ENCODE data around the gene RANBP17. TPM values are rescaled to one million over a fixed set of nuclear protein-coding genes. Genes with fewer than 3 reads are reported as not detected.
"Not testable (repeated sequence)": the region's sequence is repeated elsewhere in the genome, so short reads cannot be mapped to it uniquely, and the experiment has no call there.

The RANBP17 gene
- total RNA-seq, 2 experiments from 2014 or later: not detected

DNA sequence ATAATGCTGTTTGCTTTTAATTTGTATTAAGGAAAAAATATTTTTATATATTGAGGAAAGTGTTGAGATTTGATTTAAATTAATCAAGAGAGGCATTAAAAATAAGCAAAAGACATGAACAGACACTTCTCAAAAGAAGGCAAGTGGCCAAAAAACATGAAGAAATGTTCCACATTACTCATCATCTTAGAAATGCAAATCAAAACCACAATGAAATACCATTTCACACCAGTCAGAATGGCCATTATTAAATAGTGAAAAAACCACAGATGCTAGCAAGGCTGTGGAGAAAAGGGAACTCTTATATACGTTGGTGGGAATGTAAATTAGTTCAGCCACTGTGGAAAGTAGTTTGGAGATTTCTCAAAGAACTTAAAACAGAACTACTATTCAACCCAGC is 45.9 kb downstream of the RANBP17 start:
- ChIA-PET POLR2A (no interaction called here), CTCF (no interaction called here)
- ATAC-seq: no peak
- H3K4me1 Mint-ChIP-seq: no peaks in the 10 kb centered on the region
- intact Hi-C loops (cut with DNase I, micrococcal nuclease): no loop called here
- no peaks in the 10 kb centered on the region for H3K9me3 Mint-ChIP-seq (ENCODE audit: low read depth)
- H3K27ac Mint-ChIP-seq: no peak overlapping the region
- DNase-seq: no peak
- no peaks in the 10 kb centered on the region for H3K36me3 Mint-ChIP-seq (ENCODE audit: low read depth)
- no peak overlapping the region for H3K4me3 Mint-ChIP-seq
- H3K27me3 Mint-ChIP-seq: peaks cover 6% of the 10 kb centered on the region

DNA sequence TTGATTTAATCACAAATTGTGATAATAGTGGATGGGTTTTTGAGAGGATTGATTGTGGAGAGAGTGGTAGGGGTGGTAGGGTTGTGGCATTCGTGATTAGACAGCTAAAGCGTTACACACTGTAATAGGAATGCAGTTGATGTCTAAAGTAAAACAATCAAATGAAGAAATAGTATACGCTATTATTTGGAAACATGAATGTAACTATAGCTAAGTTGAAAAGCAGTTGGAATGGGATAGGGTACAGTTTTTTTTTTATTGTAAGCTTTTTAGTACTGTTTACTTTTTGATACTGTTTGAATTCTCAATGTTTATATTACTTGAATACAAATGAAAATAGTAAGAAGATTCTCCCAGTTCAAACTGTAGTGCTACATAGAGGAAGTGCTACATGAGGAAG is 51.8 kb downstream of the RANBP17 start:
- no peak overlapping the region for H3K4me3 Mint-ChIP-seq
- no peaks in the 10 kb centered on the region for H3K36me3 Mint-ChIP-seq (ENCODE audit: low read depth)
- no peaks in the 10 kb centered on the region for H3K9me3 Mint-ChIP-seq (ENCODE audit: low read depth)
- POLR2A ChIA-PET: no interaction called here
- no peaks in the 10 kb centered on the region for H3K4me1 Mint-ChIP-seq
- H3K27me3 Mint-ChIP-seq: no peaks in the 10 kb centered on the region
- no peak for ATAC-seq
- H3K27ac Mint-ChIP-seq: no peak overlapping the region
- intact Hi-C loops (cut with DNase I, micrococcal nuclease): no loop called here
- CTCF ChIA-PET: interaction anchor here (0.6 kb wide), 1 partner anchor 164 kb away, joined by 3 read pairs; no protein-coding TSS in a partner anchor
- DNase-seq: no peak

DNA sequence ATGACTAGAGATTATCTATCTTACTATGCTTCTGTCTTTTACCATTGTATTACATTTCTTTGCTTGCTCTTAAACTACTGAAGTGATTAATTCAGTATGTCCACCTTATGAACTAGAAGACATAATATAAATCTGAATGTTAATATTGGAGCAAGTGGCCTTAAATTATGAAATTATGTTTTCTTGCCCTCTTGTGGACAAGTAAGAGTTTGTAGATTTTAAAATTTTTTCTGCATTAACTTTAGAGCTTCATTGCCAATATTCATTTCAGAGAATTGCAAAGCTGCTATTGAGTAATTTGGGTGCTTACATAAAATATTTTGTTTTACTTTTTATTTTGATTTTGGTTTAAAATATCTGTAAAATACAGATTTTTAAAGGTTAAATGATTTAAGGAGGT is 55.3 kb downstream of the RANBP17 start:
- no peak overlapping the region for H3K27ac Mint-ChIP-seq
- H3K27me3 Mint-ChIP-seq: no peaks in the 10 kb centered on the region
- ATAC-seq: no peak
- CTCF ChIA-PET: interaction anchor here (0.6 kb wide), 1 partner anchor 279 kb away, joined by 3 read pairs; no protein-coding TSS in a partner anchor
- POLR2A ChIA-PET: no interaction called here
- no peaks in the 10 kb centered on the region for H3K36me3 Mint-ChIP-seq (ENCODE audit: low read depth)
- intact Hi-C loops (cut with DNase I, micrococcal nuclease): no loop called here
- no peak for DNase-seq
- H3K4me3 Mint-ChIP-seq: no peak overlapping the region
- H3K4me1 Mint-ChIP-seq: no peaks in the 10 kb centered on the region
- H3K9me3 Mint-ChIP-seq (ENCODE audit: low read depth): no peaks in the 10 kb centered on the region

DNA sequence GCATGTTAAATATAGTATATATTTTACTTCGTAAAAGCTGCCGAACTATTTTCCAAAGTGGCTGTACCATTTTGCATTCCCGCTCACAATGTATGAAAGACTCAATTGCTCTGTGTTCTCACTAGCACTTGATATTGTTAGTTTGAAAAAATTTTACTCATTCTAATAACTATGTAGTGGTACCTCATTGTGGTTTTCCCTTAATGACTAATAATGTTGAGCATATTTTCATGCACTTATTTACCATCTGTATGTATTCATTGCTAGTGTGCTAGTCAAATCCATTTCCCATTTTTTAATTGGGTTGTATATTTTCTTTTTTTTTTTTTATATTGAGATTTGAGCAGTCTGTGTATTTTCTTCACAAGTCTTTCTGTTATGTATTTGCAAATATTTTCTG is 58.4 kb downstream of the RANBP17 start:
- no peaks in the 10 kb centered on the region for H3K9me3 Mint-ChIP-seq (ENCODE audit: low read depth)
- intact Hi-C loops (cut with DNase I, micrococcal nuclease): no loop called here
- H3K27ac Mint-ChIP-seq: no peak overlapping the region
- H3K27me3 Mint-ChIP-seq: no peaks in the 10 kb centered on the region
- H3K4me3 Mint-ChIP-seq: no peak overlapping the region
- no peaks in the 10 kb centered on the region for H3K4me1 Mint-ChIP-seq
- POLR2A ChIA-PET: no interaction called here
- no peak for ATAC-seq
- CTCF ChIA-PET: no interaction called here
- no peak for DNase-seq
- H3K36me3 Mint-ChIP-seq (ENCODE audit: low read depth): no peaks in the 10 kb centered on the region

DNA sequence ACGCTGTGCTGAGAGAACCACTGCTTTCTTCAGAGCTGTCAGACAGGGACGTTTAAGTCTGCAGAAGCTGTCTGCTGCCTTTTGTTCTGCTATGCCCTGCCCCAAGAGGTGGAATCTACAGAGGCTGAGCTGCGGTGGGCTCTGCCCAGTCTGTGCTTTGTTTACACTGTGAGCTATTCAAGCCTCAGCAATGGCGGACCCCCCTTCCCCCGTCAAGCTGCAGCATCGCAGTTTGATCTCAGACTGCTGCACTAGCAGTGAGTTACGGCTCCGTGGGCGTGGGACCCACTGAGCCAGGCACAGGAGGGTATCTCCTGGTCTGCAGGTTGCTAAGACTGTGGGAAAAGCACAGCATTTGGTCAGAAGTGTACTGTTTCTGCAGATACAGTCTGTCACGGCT is 60.5 kb downstream of the RANBP17 start:
- ATAC-seq; H3K36me3 Mint-ChIP-seq (ENCODE audit: low read depth); POLR2A ChIA-PET; DNase-seq; H3K4me1 Mint-ChIP-seq; H3K4me3 Mint-ChIP-seq; H3K27me3 Mint-ChIP-seq; H3K9me3 Mint-ChIP-seq (ENCODE audit: low read depth); H3K27ac Mint-ChIP-seq; intact Hi-C loops (cut with DNase I, micrococcal nuclease): not testable (repeated sequence)
- CTCF ChIA-PET: interaction anchor here (0.6 kb wide), 1 partner anchor 33 kb away, joined by 3 read pairs; no protein-coding TSS in a partner anchor

DNA sequence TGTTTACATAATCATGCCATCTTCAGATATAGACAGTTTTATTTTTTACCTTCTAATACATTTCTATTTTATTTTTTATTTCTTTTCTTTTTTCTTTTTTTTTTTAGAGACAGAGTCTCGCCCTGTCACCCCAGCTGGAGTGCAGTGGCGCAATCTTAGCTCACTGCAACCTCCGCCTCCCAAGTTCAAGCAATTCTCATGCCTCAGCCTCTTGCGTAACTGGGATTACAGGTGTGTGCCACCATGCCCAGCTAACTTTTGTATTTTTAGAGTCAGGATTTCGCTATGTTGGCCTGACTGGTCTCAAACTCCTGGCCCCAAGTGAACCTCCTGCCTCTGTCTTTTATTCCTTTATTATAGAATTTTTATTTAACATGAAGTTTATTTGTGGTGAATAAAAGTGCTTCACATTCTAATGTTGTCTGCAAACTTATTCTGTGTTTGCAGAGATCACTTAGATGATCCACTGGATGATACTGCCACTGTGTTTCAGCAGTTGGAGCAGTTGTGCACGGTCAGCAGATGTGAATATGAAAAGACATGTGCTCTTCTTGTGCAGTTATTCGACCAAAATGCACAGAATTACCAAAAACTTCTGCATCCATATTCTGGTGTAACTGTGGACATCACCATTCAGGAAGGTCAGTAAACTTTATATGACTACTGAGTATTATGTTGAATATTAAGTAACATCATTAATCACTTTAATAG is 62.2 kb downstream of the RANBP17 start:
- Mint-ChIP-seq H3K27ac (no peak overlapping the region), H3K4me1 (no peaks in the 10 kb centered on the region), H3K27me3 (no peaks in the 10 kb centered on the region), H3K36me3 (ENCODE audit: low read depth) (no peaks in the 10 kb centered on the region), H3K9me3 (ENCODE audit: low read depth) (no peaks in the 10 kb centered on the region), H3K4me3 (no peak overlapping the region)
- ChIA-PET CTCF (no interaction called here), POLR2A (no interaction called here)
- ATAC-seq (no peak), DNase-seq (no peak)
- intact Hi-C loops (cut with DNase I, micrococcal nuclease): no loop called here

DNA sequence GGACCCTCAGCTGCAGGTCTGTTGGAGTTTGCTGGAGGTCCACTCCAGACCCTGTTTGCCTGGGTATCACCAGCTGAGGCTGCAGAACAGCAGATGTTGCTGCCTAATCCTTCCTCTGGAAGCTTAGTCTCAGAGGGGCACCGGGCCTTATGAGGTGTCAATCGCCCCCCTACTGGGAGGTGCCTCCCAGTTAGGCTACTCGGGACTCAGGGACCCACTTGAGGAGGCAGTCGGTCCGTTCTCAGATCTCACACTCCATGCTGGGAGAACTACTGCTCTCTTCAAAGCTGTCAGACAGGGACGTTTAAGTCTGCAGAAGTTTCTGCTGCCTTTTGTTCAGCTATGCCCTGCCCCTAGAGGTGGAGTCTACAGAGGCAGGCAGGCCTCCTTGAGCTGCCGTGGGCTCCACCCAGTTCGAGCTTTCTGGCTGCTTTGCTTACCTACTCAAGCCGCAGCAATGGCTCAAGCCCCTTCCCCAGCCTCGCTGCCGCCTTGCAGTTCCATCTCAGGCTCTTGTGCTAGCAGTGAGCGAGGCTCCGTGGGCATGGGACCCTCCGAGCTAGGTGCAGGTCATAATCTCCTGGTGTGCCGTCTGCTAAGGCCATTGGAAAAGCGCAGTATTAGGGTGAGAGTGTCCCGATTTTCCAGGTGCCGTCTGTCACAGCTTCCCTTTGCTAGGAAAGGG is 73.9 kb downstream of the RANBP17 start:
- H3K27ac Mint-ChIP-seq, CTCF ChIA-PET, H3K4me3 Mint-ChIP-seq: not testable (repeated sequence)

DNA sequence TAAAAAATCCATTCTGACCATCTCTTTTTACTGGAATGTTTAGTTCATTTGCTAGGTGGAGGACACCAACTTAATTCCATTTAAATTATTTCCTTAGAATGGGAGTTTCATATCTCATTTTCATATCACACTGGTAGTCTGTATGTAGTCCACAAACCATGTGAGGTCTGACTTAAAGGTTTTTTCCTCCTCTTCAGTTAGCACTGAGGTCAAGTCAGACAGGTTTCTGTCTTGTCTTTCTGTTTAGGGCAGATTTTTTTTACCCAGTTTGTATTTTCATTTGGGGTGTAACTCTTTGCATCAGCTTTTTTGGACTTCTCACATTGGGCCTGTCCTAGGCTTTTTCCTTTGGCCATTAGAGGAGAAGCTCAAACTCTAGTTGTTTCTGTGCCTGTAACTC is 75.3 kb downstream of the RANBP17 start:
- Mint-ChIP-seq H3K27me3 (peaks cover 7% of the 10 kb centered on the region), H3K27ac (no peak overlapping the region), H3K4me1 (no peaks in the 10 kb centered on the region), H3K9me3 (ENCODE audit: low read depth) (peaks cover 2% of the 10 kb centered on the region), H3K4me3 (no peak overlapping the region), H3K36me3 (ENCODE audit: low read depth) (no peaks in the 10 kb centered on the region)
- ChIA-PET POLR2A (no interaction called here), CTCF (no interaction called here)
- ATAC-seq (no peak), DNase-seq (no peak)
- intact Hi-C loops (cut with DNase I, micrococcal nuclease): no loop called here

More for the DNA sequence above, 73.9 kb downstream of the RANBP17 start:
- DNase-seq; ATAC-seq; H3K4me1 Mint-ChIP-seq; POLR2A ChIA-PET; H3K27me3 Mint-ChIP-seq; H3K36me3 Mint-ChIP-seq (ENCODE audit: low read depth); H3K9me3 Mint-ChIP-seq (ENCODE audit: low read depth); intact Hi-C loops (cut with DNase I, micrococcal nuclease): not testable (repeated sequence)

DNA sequence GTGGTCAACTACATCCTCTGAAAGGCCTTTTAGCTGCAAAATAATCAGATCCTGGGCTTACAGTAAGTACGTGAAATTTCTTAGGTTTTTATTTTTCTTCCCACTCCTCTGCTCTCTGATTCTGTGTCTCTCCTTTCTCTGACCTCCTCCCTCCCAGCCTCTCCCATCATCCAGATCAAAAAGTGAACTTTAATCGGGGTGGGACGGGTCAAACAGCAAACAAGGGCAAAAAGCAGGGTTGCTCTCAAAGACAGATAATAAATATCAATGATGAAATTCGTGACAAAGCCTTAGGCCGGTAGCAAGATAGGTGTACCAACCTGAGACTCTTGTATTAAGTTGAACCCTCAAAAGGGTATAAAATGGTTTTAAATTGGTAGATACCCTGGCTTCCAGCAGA is 76.1 kb downstream of the RANBP17 start:
- H3K9me3 Mint-ChIP-seq (ENCODE audit: low read depth): peaks cover 2% of the 10 kb centered on the region
- no peaks in the 10 kb centered on the region for H3K4me1 Mint-ChIP-seq
- H3K27ac Mint-ChIP-seq: no peak overlapping the region
- ChIA-PET CTCF (no interaction called here), POLR2A (no interaction called here)
- intact Hi-C loops (cut with DNase I, micrococcal nuclease): no loop called here
- peaks cover 6% of the 10 kb centered on the region for H3K27me3 Mint-ChIP-seq
- no peak for ATAC-seq
- H3K36me3 Mint-ChIP-seq (ENCODE audit: low read depth): no peaks in the 10 kb centered on the region
- no peak overlapping the region for H3K4me3 Mint-ChIP-seq
- no peak for DNase-seq

DNA sequence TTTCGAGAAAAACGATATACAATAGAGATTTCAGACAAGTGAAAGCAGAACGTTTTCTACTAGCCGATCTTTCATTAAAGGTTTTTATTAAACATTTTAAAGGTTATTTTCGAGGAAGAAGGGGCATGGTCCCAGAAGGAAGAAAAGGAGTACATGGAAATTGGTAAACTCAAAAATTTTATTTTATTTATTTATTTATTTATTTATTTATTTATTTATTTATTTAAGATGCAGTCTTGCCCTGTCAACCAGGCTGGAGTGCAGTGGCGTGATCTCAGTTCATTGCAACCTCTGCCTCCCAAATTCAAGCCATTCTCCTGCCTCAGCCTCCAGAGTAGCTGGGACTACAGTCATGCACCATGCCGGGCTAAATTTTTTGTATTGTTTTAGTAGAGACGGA is 77.4 kb downstream of the RANBP17 start:
- H3K4me3 Mint-ChIP-seq: no peak overlapping the region

DNA sequence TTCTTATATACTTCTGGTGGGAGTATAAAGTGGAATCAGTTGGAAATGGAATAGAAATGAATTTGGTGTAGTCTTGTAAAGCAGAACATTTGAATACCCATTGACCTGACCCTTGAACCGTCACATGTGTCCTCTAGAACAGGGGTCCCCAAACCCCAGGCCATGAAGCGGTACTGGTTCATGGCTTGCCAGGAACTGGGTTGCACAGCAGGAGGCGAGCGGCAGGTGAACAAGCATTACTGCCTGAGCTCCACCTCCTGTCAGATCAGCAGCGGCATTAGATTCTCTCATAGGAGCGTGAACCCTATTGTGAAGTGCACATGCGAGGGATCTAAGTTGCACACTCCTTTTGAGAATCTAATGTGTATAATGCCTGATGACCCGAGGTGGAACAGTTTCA is 80.0 kb downstream of the RANBP17 start:
- H3K36me3 Mint-ChIP-seq (ENCODE audit: low read depth): no peaks in the 10 kb centered on the region
- intact Hi-C loops (cut with DNase I, micrococcal nuclease): no loop called here
- POLR2A ChIA-PET: no interaction called here
- H3K27me3 Mint-ChIP-seq: peaks cover 5% of the 10 kb centered on the region
- H3K4me3 Mint-ChIP-seq: no peak overlapping the region
- ATAC-seq (no peak), DNase-seq (no peak)
- H3K9me3 Mint-ChIP-seq (ENCODE audit: low read depth): peaks cover 2% of the 10 kb centered on the region
- no peak overlapping the region for H3K27ac Mint-ChIP-seq
- CTCF ChIA-PET: no interaction called here
- no peaks in the 10 kb centered on the region for H3K4me1 Mint-ChIP-seq

More for the DNA sequence above, 77.4 kb downstream of the RANBP17 start:
- Mint-ChIP-seq H3K36me3 (ENCODE audit: low read depth) (no peaks in the 10 kb centered on the region), H3K4me1 (no peaks in the 10 kb centered on the region), H3K9me3 (ENCODE audit: low read depth) (peaks cover 2% of the 10 kb centered on the region), H3K27ac (no peak overlapping the region), H3K27me3 (peaks cover 6% of the 10 kb centered on the region)
- ATAC-seq (no peak), DNase-seq (no peak)
- intact Hi-C loops (cut with DNase I, micrococcal nuclease): no loop called here
- ChIA-PET POLR2A (no interaction called here), CTCF (no interaction called here)

DNA sequence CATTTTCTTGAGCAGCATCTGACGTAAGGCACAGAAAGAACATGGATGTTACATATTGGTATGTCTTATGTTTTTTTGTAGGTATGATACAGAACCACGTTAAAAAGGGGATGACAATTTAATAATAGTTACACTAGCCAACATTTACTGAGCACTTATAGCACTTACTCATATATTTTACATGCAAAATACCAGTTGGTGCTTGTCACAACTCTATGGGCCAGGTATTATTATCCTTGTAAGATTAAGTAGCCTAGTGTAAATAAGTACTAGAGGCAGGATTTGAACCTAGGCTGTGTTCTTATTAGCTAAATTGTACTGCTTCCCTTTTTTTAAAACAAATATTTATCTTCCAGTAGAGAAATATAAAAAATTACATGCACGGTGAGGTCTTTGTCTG is 83.5 kb downstream of the RANBP17 start:
- no peaks in the 10 kb centered on the region for H3K36me3 Mint-ChIP-seq (ENCODE audit: low read depth)
- H3K9me3 Mint-ChIP-seq (ENCODE audit: low read depth): no peaks in the 10 kb centered on the region
- ATAC-seq (no peak), DNase-seq (no peak)
- H3K4me3 Mint-ChIP-seq: no peak overlapping the region
- CTCF ChIA-PET: no interaction called here
- POLR2A ChIA-PET: no interaction called here
- H3K27ac Mint-ChIP-seq: no peak overlapping the region
- intact Hi-C loops (cut with DNase I, micrococcal nuclease): no loop called here
- H3K4me1 Mint-ChIP-seq: no peaks in the 10 kb centered on the region
- H3K27me3 Mint-ChIP-seq: no peaks in the 10 kb centered on the region

All from activated CD4-positive, alpha-beta T cell treated with anti-CD3 and anti-CD28 coated beads for 36 hours (primary cell).